ENCODE data around the gene HSD3B2.
"Not testable (repeated sequence)": the region's sequence is repeated elsewhere in the genome, so short reads cannot be mapped to it uniquely, and the experiment has no call there.

The HSD3B2 gene

GRCh38 chr1:119414950-119415349, at the start of gene HSD3B2:
Gene HSD3B2, plus strand, starts transcription at chr1:119415150. Its CDS starts 270 bp downstream, at chr1:119415420.
- DNase-seq (ENCODE audit: low spot score) = no peak

DNA sequence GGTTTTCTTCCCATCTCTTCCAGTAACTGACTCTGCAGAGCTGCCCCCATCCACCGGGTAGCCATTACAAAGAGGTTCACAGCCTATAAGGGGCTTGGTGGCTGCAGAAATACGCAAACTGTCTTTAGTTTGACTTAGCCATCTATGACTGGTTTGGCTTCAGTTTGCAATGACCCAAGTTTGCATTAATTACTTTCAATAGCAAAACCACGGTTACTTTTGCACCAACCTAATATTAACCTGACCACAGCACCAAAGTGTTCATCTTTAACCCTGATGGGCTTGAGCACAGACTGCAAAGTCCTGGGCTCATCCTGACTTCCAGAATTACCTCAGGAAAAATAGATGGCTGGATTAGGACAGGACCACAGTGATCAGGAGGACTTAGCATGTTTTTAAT, 48.5 kb upstream of the HSD3B2 start:
- DNase-seq (ENCODE audit: low spot score) = no peak

GRCh38 chr1:119367432-119368124, 47.4 kb upstream of the HSD3B2 start:
- no peak for DNase-seq (ENCODE audit: low spot score)

GRCh38 chr1:119368554-119368953, 46.4 kb upstream of the HSD3B2 start, which contains the start of gene HAO2:
Gene HAO2, plus strand, starts transcription at chr1:119368785. Its CDS starts 12,301 bp downstream, at chr1:119381086.
- DNase-seq (ENCODE audit: low spot score) = no peak

- no peak for DNase-seq (ENCODE audit: low spot score)
These were observed 44.2 kb upstream of the HSD3B2 start for GRCh38 chr1:119370748-119371147.

DNA sequence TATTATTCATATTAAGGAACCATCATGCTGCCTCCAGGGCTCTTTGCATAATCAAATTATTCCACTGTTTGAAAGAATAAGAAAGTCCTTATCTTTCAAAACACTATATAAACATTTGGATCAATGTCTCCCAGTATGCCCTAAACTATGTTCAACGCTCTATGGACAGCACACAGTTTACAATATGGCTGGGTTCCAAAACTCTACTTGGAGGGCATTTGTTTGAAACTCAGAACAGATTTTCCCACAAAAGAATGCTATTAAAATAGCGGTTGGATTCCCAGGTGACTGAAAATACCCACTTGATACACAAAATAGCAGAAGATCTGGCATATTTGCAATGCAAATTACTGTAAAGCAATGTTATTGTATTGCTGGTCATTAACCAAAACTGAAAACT, 43.1 kb upstream of the HSD3B2 start:
- DNase-seq (ENCODE audit: low spot score) = no peak

DNA sequence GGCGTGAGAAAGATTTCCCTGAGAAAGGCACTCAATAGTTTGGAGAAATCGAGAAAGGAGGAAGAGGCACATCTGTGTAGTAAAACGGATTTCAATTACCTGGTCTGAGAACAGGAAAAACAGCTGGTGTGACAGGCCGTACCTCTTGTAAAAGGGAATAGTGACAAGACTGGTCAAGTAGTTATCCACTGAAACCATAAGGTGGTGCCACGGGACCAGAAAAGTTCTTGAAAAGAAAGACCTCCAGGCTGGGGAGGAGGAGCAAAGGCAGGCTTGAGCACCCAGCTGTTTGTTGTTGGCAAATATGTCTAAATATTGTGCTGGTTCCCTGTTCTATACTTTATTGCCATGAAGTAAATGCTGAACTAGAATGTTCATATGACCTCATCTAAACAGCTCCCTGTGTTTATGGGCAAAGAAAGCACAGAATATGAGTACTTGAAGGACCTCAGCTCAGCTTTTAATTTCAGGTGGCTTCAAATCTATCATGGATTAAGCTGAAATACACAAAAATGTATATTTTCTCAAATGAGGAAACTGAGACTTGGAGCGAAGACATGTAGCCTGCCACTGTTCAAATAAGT, 42.4 kb upstream of the HSD3B2 start:
- DNase-seq (ENCODE audit: low spot score) = no peak

GRCh38 chr1:119373465-119373864, 41.5 kb upstream of the HSD3B2 start:
- no peak for DNase-seq (ENCODE audit: low spot score)

- no peak for DNase-seq (ENCODE audit: low spot score)
These were observed 40.6 kb upstream of the HSD3B2 start for GRCh38 chr1:119374208-119374874.

DNA sequence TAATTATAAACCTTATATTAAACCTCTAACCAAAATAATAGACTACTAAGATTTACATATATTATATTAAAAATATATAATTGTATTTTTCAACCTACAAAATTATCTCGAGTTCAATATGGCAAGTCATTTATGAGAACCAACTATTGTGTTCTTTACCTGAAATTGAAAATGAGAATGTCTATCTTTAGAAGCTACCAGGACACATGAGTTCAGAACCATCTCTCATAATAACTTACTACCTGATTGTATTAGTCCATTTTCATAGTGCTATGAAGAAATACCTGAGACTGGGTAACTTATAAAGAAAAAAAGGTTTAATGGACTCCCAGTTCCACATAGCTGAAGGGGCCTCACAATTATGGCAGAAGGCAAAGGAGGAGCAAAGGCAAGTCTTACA, 39.6 kb upstream of the HSD3B2 start:
- no peak for DNase-seq (ENCODE audit: low spot score)

- DNase-seq (ENCODE audit: low spot score) = no peak
These were observed 38.4 kb upstream of the HSD3B2 start for GRCh38 chr1:119376594-119376993.

DNA sequence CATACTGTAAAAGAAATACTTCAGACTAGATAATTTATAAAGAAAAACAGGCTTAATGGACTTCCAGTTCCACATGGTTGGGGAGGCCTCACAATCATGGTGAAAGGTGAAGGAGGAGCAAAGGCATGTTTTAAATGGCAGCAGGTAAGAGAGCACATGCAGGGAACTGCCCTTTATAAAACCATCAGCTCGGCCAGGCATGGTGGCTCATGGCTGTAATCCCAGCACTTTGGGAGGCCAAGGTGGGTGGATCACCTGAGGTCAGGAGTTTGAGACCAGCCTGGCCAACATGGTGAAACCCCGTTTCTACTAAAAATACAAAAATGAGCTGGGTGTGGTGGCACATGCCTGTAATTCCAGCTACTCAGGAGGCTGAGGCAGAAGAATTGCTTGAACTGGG, 37.4 kb upstream of the HSD3B2 start:
- not testable (repeated sequence) for DNase-seq (ENCODE audit: low spot score)

DNA sequence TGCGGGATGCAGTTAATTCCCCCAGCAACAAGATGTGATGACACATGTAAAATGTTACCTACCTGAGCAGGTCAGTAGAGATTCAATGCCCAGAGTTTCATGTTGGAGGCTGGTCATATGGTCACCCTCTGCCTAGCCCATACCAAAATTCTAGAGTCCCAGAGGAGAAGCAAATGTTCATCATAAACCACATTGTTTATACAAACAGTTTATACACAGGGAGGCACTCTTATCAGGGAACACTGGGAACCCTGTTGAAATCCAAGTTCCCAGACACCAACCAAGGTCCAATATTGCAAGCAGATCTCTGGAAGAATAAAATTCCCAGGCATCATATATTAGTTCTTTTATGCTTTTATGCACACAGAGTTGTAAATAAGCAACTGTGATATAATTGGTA, 35.8 kb upstream of the HSD3B2 start:
- DNase-seq (ENCODE audit: low spot score) = no peak

GRCh38 chr1:119380304-119380703, 34.6 kb upstream of the HSD3B2 start:
- DNase-seq (ENCODE audit: low spot score) = no peak

DNA sequence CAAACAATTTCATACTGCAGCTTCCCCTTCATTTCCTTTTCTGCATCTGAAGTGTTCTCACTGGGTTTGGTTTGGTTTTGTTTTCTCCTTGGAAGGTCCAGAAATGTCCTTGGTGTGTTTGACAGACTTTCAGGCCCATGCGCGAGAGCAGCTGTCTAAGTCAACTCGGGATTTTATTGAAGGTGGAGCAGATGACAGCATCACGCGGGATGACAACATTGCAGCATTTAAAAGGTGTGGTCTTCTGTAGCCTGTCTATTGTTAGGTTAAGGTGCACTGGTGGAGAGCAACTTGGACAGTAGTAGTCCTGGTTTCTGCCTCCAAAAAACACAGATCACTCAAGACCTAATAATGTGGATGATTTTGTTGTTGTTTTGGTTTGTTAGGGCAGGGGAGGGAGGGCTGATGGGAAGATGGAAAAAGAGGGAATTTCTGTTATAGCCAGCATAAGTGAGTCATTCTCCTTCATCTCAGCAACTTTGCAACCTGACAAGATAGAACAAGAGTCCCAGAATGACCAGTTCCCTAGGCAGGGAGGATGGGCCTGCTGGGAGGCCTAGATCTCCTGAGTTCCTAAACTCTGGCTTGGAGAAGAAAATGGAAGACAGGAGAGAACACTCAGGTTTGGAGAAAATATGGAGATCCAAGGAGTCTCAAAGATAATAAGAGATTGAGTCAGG, 33.8 kb upstream of the HSD3B2 start:
- DNase-seq (ENCODE audit: low spot score) = no peak

- no peak for DNase-seq (ENCODE audit: low spot score)
These were observed 30.4 kb upstream of the HSD3B2 start for GRCh38 chr1:119384591-119384990.

- no peak for DNase-seq (ENCODE audit: low spot score)
These were observed 29.3 kb upstream of the HSD3B2 start for GRCh38 chr1:119385650-119386049.

DNA sequence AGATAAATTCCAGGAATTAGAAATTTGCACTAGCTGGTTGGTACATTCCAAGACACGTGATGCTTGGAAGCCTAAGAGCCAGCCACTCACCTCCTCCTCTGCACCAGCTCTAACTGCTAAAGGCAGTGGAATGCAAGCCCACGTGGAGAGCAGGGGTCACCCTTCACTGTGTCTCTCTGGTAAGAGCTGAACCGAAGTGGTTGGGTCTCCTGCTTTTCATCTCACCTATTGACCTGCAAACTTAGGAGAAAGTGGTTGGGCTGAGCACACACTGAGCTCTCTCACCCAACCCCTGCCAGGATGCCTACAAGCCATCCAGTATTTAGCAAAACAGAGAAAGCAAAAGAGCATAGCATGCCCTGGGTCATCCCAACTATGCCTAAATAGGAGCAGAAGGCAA, 27.1 kb upstream of the HSD3B2 start:
- no peak for DNase-seq (ENCODE audit: low spot score)

DNA sequence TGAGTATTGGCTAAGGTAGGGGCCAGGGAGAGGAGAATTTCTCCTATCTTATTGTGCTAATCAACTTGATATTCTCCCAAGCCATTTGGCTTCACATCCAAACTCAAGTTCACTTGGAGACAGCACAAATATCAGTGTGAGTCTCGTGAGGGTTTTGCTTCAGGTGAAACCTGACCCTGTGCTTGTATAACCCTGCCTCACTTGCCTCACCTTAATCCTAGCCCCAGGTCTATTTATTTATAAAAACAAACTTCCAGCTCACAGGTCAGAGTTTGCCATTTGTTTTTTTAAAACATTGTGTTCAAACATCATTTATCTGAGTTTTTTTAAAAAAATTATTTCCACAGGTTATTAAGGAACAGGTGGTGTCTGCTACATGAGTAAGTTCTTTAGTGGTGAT, 26.5 kb upstream of the HSD3B2 start:
- no peak for DNase-seq (ENCODE audit: low spot score)

DNA sequence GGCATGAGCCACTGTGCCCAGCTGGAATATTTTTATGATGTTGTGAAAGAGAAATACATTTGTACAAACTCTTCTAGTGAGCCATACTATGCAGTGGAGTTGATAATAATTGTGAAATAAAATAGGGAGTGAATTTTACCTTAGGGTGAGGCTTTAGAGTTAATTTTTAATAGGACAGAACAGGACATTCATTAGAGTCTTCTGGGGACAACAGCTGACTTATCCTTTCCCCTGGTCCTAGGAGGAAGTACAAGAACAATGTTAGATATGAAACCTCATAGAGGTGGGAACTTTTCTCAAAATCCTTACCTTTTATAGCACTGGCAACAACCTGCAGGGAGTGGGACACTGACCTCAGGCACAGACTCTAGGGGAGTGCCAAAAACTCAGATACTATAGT, 24.4 kb upstream of the HSD3B2 start:
- DNase-seq (ENCODE audit: low spot score) = no peak

DNA sequence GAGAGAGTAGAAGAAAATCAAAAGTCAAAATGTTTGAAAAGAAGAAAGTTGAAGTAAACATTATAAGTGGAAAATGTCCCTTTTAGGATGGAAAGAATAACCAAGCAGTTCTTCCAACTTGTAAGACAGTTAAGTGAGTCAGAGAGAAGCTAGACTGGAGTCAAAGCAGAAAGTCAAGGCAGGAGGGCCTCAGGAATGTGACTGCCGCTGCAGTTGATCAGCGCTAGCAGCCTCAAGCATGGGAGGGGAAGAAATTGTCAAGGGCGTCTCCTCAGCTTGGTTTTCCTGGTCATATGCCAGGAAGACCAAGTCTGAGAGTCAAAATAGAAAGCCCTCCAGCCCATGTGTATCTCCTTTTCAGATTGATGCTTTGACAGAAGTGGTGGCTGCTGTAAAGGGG, 23.2 kb upstream of the HSD3B2 start:
- no peak for DNase-seq (ENCODE audit: low spot score)

GRCh38 chr1:119394085-119394484, 20.9 kb upstream of the HSD3B2 start:
- DNase-seq (ENCODE audit: low spot score) = no peak

DNA sequence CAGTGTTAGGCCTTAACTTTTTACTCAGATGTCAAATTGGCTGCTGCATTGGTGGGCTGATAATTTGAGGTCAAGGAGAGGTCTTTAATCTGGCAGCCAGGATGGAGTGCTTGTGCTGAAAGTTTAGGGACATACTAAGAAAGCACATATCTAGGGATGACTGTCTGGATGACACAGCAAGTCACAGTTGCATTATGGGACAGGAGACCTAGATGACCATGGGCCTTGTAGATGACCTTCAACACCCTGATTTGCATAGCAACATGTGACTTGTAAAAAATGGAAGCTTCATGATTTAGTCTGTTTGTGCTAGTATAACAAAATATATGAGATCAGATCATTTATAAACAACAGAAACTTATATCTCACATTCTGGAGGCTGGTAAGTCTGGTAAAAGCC, 18.0 kb upstream of the HSD3B2 start:
- DNase-seq (ENCODE audit: low spot score) = no peak
